ENCODE data around the gene PHOSPHO1. TPM values are rescaled to one million over a fixed set of nuclear protein-coding genes. Genes with fewer than 3 reads are reported as not detected.
"Not testable (repeated sequence)": the region's sequence is repeated elsewhere in the genome, so short reads cannot be mapped to it uniquely, and the experiment has no call there.

PHOSPHO1 gene, protein sequence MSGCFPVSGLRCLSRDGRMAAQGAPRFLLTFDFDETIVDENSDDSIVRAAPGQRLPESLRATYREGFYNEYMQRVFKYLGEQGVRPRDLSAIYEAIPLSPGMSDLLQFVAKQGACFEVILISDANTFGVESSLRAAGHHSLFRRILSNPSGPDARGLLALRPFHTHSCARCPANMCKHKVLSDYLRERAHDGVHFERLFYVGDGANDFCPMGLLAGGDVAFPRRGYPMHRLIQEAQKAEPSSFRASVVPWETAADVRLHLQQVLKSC
- total RNA-seq: 10 to 100 TPM in 2 of 8 experiments, 1 to 10 TPM in 1, under 1 TPM in 4, not detected in 1; 0.13 to 67.9 (median 0.57) TPM

DNA sequence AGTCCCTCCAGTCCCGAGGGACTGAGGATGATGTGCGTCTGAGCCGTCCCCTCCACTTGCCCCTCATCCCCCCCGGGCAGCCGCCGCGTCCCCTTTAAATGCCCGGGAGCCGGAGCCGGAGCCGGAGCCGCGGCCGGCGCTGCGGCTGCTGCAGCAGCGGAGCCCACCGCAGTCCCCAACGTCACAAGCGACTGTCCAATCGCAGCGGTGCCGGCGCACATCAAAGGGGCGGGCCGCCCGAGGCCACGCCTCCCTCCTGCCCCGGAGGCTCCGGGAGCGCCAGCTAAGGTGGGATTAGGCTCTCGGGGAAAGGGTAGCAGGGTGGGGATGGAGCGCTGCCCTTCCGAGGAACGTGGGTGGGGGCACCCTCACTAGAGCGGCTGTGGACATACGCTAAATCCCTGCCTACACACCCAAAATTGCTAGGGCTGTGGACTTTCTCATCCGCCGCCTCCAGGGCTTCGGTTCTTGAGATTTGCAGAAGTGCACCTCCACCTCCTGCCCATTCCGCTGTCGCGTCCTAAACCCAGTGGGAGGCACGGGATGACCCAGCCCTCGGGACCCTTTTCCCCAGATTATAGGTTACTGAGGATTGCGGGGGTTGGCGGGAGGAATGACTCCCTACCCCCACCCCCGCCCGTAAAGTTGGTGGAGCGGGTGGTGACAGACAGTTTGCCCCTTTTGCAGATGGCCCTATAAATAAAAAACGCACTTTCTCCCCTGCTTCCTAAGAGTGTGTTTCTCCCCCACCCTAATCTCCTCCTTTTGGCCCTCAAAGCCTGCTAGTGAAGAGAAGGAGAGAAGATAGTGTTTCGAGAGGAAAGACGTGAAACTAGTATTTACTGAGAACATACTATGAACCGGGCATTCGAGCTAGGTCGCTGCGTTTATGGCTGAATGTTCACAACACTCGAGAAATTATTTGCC, at the start of gene PHOSPHO1:
TSS of gene PHOSPHO1 (minus strand) at position 152 of the 927 bp plus-strand sequence. CDS start 4,096 bp downstream, outside the sequence.
- 0 to 41% (median 0%) methylated on average over 1 to 14 of the region's 58 CpGs; no CpG with 5 or more reads in 3 of the 10 experiments for WGBS, 10 experiments
- peaks cover 0 to 2% of the 10 kb centered on the region in 2 donors for H3K4me1 ChIP-seq (replicated peaks in 1 of 2)
- peak; percentile 81 to 99 (median 98) for ATAC-seq (replicated peaks in 6 of 8)
- in situ Hi-C loops (cut with MboI; ENCODE audit: low pct_unique_long_range_greater_than_20kb in 2 of 9, low sequenced_read_pairs in 9 of 9, unreplicated experiment in 9 of 9): no loop called here
- peak within 1 kb of the TSS; percentile 43 to 75 (median 63) for H3K4me3 ChIP-seq
- no peak within 1 kb of the TSS for H3K27ac ChIP-seq

GRCh38 chr17:49280061-49280460, 49.5 kb upstream of the PHOSPHO1 start:
- WGBS, 10 experiments: 14 to 100% (median 62%) methylated on average over 1 to 3 of the region's 5 CpGs; no CpG with 5 or more reads in 1 of the 10 experiments
- no peak overlapping the region for H3K27ac ChIP-seq
- H3K4me3 ChIP-seq: no peak overlapping the region
- in situ Hi-C loops (cut with MboI; ENCODE audit: low pct_unique_long_range_greater_than_20kb in 2 of 9, low sequenced_read_pairs in 9 of 9, unreplicated experiment in 9 of 9): no loop called here
- ATAC-seq (replicated peaks in 6 of 8): no peak
- H3K4me1 ChIP-seq (replicated peaks in 1 of 2): no peaks in the 10 kb centered on the region

GRCh38 chr17:49279263-49280015, 48.9 kb upstream of the PHOSPHO1 start:
- peak in 1 of 8 experiments; percentile 63 for ATAC-seq (replicated peaks in 6 of 8)
- 0 to 100% (median 76%) methylated on average over 1 to 11 of the region's 11 CpGs for WGBS, 10 experiments
- H3K4me3 ChIP-seq; in situ Hi-C loops (cut with MboI; ENCODE audit: low pct_unique_long_range_greater_than_20kb in 2 of 9, low sequenced_read_pairs in 9 of 9, unreplicated experiment in 9 of 9); H3K4me1 ChIP-seq (replicated peaks in 1 of 2); H3K27ac ChIP-seq: not testable (repeated sequence)

GRCh38 chr17:49278076-49278475, 47.5 kb upstream of the PHOSPHO1 start:
- Histone ChIP-seq H3K27ac (no peak overlapping the region), H3K4me3 (no peak overlapping the region), H3K4me1 (replicated peaks in 1 of 2) (no peaks in the 10 kb centered on the region)
- in situ Hi-C loops (cut with MboI; ENCODE audit: low pct_unique_long_range_greater_than_20kb in 2 of 9, low sequenced_read_pairs in 9 of 9, unreplicated experiment in 9 of 9): no loop called here
- WGBS, 10 experiments: 60 to 71% methylated on average over 1 of the region's 3 CpGs; no CpG with 5 or more reads in 8 of the 10 experiments
- ATAC-seq (replicated peaks in 6 of 8): no peak

- WGBS, 10 experiments: 40 to 98% (median 92%) methylated on average over 1 to 13 of the region's 13 CpGs; no CpG with 5 or more reads in 6 of the 10 experiments
- Histone ChIP-seq H3K4me1 (replicated peaks in 1 of 2) (no peaks in the 10 kb centered on the region), H3K4me3 (no peak overlapping the region), H3K27ac (no peak overlapping the region)
- in situ Hi-C loops (cut with MboI; ENCODE audit: low pct_unique_long_range_greater_than_20kb in 2 of 9, low sequenced_read_pairs in 9 of 9, unreplicated experiment in 9 of 9): no loop called here
- ATAC-seq (replicated peaks in 6 of 8): no peak
These were observed 47.1 kb upstream of the PHOSPHO1 start for GRCh38 chr17:49277638-49278037.

DNA sequence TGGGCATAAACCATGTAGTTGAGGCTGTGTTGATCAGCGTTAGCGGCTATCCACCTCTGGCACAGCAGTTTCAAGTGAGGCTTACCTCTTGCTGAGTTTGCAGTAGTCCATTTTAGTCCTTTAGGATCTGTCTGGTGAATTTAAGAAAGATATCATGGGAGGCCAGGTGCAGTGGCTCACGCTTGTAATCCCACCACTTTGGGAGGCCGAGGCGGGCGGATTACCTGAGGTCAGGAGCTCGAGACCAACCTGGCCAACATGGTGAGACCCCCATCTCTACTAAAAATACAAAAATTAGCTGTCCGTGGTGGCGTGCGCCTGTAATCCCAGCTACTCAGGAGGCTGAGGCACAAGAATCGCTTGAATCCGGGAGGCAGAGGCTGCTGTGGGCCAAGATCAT, 45.4 kb upstream of the PHOSPHO1 start:
- H3K4me1 ChIP-seq (replicated peaks in 1 of 2); ATAC-seq (replicated peaks in 6 of 8); H3K4me3 ChIP-seq; in situ Hi-C loops (cut with MboI; ENCODE audit: low pct_unique_long_range_greater_than_20kb in 2 of 9, low sequenced_read_pairs in 9 of 9, unreplicated experiment in 9 of 9); H3K27ac ChIP-seq: not testable (repeated sequence)
- 80 to 100% (median 100%) methylated on average over 2 to 6 of the region's 12 CpGs; no CpG with 5 or more reads in 5 of the 10 experiments for WGBS, 10 experiments

GRCh38 chr17:49269356-49269755, 38.8 kb upstream of the PHOSPHO1 start:
- WGBS, 10 experiments: 0 to 100% (median 78%) methylated on average over 1 to 4 of the region's 5 CpGs; no CpG with 5 or more reads in 2 of the 10 experiments
- Histone ChIP-seq H3K4me3 (no peak overlapping the region), H3K4me1 (replicated peaks in 1 of 2) (no peaks in the 10 kb centered on the region), H3K27ac (no peak overlapping the region)
- ATAC-seq (replicated peaks in 6 of 8): no peak
- in situ Hi-C loops (cut with MboI; ENCODE audit: low pct_unique_long_range_greater_than_20kb in 2 of 9, low sequenced_read_pairs in 9 of 9, unreplicated experiment in 9 of 9): no loop called here

GRCh38 chr17:49267912-49268311, 37.3 kb upstream of the PHOSPHO1 start:
- 53 to 100% (median 74%) methylated on average over 1 to 3 of the region's 3 CpGs; no CpG with 5 or more reads in 7 of the 10 experiments for WGBS, 10 experiments
- no peak overlapping the region for H3K4me3 ChIP-seq
- H3K27ac ChIP-seq: no peak overlapping the region
- H3K4me1 ChIP-seq (replicated peaks in 1 of 2): no peaks in the 10 kb centered on the region
- no peak for ATAC-seq (replicated peaks in 6 of 8)
- in situ Hi-C loops (cut with MboI; ENCODE audit: low pct_unique_long_range_greater_than_20kb in 2 of 9, low sequenced_read_pairs in 9 of 9, unreplicated experiment in 9 of 9): no loop called here

- in situ Hi-C loops (cut with MboI; ENCODE audit: low pct_unique_long_range_greater_than_20kb in 2 of 9, low sequenced_read_pairs in 9 of 9, unreplicated experiment in 9 of 9): no loop called here
- 0 to 100% (median 94%) methylated on average over 1 of the region's 2 CpGs; no CpG with 5 or more reads in 6 of the 10 experiments for WGBS, 10 experiments
- ATAC-seq (replicated peaks in 6 of 8): no peak
- no peak overlapping the region for H3K4me3 ChIP-seq
- H3K27ac ChIP-seq: no peak overlapping the region
- no peaks in the 10 kb centered on the region for H3K4me1 ChIP-seq (replicated peaks in 1 of 2)
These were observed 35.6 kb upstream of the PHOSPHO1 start for GRCh38 chr17:49266233-49266632.

- ATAC-seq (replicated peaks in 6 of 8); H3K4me1 ChIP-seq (replicated peaks in 1 of 2); in situ Hi-C loops (cut with MboI; ENCODE audit: low pct_unique_long_range_greater_than_20kb in 2 of 9, low sequenced_read_pairs in 9 of 9, unreplicated experiment in 9 of 9); H3K27ac ChIP-seq; H3K4me3 ChIP-seq: not testable (repeated sequence)
- WGBS, 10 experiments: 63 to 100% (median 89%) methylated on average over 1 to 7 of the region's 9 CpGs; no CpG with 5 or more reads in 1 of the 10 experiments
These were observed 31.0 kb upstream of the PHOSPHO1 start for GRCh38 chr17:49261540-49261939.

DNA sequence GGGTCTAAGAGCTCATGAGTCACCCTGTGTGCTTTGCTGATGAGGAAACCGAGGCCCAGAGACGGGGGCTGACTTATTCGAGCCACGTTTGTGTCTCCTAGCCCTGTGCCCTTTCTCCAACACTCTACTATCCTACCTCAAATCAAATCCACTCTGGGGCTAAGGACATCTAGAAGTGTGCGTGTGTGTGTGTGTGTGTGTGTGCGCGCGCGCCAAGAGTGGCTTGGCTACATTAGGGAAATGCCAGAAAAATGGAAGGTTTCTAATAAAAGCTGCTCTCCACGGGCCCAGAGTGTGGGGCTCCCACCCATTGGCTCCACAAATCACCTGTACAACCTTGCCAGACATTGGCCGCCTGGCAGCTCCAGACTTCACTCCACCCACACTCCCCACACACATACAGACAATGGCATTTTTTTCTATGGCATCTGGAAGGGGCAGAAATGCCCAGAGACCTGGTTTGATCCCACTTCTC, 30.3 kb upstream of the PHOSPHO1 start:
- no peak for ATAC-seq (replicated peaks in 6 of 8)
- Histone ChIP-seq H3K4me1 (replicated peaks in 1 of 2) (peaks cover 0 to 3% of the 10 kb centered on the region in 2 donors), H3K4me3 (peak overlapping the region in 2 of 5 donors; percentile 42 to 44), H3K27ac (no peak overlapping the region)
- in situ Hi-C loops (cut with MboI; ENCODE audit: low pct_unique_long_range_greater_than_20kb in 2 of 9, low sequenced_read_pairs in 9 of 9, unreplicated experiment in 9 of 9): no loop called here
- WGBS, 10 experiments: 27 to 100% methylated on average over 3 to 5 of the region's 11 CpGs; no CpG with 5 or more reads in 8 of the 10 experiments

- in situ Hi-C loops (cut with MboI; ENCODE audit: low pct_unique_long_range_greater_than_20kb in 2 of 9, low sequenced_read_pairs in 9 of 9, unreplicated experiment in 9 of 9): no loop called here
- Histone ChIP-seq H3K4me1 (replicated peaks in 1 of 2) (peaks cover 0 to 3% of the 10 kb centered on the region in 2 donors), H3K27ac (no peak overlapping the region), H3K4me3 (peak overlapping the region; percentile 14 to 44 (median 35))
- ATAC-seq (replicated peaks in 6 of 8): peak; percentile 83 to 89 (median 84)
- WGBS, 10 experiments: 0 to 9% methylated on average over 7 of the region's 77 CpGs; no CpG with 5 or more reads in 8 of the 10 experiments
These were observed 29.6 kb upstream of the PHOSPHO1 start for GRCh38 chr17:49260011-49260816.
